Measurements from ENCODE around the gene PJVK.

Gene PJVK

DNA sequence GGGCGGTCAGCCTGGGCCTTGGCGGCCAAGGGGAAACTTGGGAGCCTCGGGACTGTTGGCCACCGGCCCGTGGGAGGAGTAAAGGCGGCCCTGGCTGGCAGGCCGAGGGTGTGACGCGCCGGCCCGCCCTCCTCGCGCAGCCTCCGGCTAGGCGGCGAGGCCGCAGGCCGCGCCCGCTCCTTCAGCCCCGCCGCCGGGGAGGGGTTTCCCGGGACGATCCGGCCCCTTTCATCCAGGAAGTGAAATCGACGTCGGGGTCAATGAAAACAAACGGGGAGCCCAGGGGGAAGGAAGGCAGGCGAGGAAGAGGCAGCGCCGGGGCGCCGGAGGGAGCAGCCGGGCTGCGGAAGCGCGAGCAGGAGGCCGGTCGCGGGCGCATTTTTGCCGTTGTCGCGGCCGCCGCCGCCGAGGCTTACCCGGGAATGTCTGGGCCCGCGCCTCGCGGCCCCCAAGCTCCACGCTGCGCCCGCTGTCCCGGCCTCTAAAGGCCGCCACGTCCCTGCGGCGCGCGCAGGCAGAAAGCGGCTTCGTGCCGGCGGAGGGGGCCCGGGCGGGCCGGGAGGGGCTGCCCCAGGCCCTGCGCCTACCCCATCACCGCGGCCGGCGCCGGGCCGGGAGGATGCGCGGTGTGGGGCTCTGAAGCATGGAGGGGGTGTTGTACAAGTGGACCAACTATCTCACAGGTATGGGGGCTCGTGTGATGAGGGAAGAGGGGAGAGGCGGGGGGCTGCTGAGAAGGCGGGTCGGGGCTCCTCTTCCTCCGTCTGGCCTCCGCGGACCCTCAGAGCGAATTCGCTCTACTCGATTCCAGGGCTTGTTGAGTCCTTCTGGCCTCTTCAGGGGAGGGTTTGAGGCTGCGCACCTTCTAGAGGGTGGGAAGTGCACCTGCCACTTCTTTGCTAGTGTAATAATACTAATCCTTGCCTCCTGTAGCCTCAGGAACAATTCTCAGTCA lies 29.3 kb downstream of the PJVK start, which contains the start of gene PLEKHA3:
PLEKHA3 (plus strand) TSS at position 231 of the 955 bp plus-strand sequence; CDS start at position 644, 413 bp downstream.
- peak; percentile 95 for DNase-seq (ENCODE audit: low spot score)

DNA sequence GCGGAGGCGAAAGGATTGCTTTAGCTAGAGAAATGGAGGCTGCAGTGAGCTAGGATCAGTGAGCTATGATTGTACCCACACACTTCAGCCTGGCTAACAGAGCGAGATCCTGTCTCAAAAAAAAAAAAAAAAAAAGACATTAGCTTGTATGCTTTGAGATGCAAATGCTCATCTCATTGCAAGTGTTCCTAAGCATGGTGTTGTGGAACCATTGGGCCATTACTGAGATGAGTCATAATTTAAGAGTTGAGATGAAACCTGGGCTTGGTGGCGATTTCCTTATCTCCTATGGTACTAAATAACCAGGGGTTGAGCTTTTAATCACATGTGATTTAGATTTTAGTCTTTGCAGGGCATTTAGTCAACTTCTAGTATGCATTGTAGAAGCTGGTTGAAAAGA lies 31.3 kb downstream of the PJVK start:
- no peak for DNase-seq (ENCODE audit: low spot score)

DNA sequence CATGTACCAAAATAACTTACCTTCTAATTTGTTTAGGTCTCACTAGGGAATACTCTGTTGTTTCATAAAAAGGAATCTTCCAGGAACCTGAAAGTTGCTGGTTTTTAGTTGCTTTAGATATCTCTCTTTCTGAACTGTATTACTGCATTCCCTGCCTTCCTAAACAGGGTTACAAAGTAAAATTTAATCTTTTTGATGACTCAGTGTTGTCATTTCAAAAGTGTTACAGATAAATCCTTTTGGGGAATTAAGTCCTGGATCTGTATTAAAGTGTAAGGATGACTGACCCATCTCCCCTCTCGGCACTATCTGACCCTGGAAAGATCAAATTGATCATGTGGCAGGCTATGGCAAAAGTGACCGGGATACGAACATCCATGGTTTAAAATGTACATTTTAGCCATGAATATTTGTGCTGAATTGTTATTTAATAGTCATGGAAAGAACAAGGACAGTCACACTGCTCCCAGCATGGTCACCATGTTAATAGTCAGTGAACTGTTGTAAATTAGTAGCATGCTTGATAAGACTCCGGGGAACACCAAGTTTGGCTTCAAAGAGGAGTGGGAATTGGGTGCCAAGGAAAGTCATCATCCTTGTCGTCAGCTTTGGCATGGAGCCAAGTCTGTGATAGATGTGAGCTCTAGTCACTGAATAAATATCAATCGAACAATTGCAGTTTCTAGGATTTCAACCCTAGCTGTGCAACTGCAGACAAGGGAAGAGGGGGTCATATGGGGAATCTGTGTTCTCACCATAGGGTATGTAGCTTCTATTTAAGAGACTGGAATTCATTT lies 33.3 kb downstream of the PJVK start:
- DNase-seq (ENCODE audit: low spot score): peak; percentile 47

DNA sequence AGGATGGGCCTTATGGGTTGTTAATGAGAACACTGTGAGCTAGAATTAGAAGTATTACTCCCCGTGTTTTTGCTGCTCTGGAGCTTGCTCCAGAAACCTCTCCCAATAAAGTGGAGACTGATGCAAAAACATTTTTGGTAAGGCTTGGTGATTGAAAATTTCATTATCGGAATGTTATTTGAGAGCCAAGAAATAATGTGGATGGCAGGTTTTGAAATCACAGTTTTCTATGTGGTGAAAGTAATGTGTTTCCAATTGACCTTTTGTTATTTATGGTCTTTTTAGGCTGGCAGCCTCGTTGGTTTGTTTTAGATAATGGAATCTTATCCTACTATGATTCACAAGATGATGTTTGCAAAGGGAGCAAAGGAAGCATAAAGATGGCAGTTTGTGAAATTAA lies 34.2 kb downstream of the PJVK start:
- no peak for DNase-seq (ENCODE audit: low spot score)

DNA sequence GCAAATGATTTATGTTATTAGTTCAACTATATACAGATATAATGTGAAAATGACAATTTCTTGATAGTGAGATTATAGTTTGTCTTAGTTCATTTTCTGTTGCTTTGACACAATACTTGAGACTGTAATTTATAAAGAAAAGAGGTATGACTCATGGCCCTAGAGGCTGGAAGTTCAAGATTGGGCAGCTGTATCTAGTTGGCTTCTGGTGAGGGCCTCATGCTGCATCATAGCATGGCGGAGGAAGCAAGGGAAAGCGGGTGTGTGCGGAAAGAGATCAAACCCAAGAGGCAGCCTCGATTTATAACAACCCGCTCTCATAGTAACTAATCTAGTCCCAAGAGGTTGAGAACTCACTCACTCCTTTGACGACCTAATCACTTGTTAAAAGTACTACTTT lies 40.4 kb downstream of the PJVK start:
- DNase-seq (ENCODE audit: low spot score): no peak

DNA sequence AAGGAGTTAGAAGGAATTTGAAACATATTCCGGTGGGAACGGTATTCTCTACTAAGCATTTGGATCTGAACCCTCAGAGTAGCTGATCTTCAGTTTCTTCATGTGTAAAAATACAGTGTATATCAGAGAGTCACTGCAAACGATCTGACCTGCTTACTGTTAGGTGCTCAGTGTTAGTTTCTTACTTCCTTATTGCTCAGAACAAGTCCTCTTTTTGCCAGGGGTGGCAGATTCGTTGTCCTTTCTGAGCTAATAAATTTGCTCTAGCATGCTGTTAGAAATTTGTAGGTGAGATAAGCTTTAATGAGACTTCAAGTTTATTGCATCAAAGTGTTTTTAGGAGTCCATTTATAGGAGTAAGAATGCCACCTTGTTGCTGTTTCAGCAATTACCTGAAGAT lies 44.9 kb downstream of the PJVK start:
- DNase-seq (ENCODE audit: low spot score): no peak

DNA sequence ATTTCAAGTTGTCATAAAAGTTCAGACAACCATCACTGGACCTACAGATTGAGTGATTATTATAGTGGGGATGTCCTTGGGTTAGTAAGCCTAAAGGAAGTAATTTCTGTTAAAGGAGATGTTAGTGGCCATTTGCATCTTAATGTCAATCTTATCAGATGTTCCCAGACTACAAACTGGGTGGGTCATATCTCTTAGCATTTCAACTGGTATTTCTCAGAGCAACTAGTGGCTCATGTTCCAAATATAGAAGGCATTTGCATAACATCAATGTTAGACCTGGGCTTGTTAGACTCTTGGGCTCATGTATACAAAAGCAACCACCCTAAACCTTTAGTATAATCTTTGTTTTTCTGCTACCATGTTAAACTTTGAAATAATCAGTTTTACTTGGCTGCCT lies 47.0 kb downstream of the PJVK start:
- DNase-seq (ENCODE audit: low spot score): no peak

DNA sequence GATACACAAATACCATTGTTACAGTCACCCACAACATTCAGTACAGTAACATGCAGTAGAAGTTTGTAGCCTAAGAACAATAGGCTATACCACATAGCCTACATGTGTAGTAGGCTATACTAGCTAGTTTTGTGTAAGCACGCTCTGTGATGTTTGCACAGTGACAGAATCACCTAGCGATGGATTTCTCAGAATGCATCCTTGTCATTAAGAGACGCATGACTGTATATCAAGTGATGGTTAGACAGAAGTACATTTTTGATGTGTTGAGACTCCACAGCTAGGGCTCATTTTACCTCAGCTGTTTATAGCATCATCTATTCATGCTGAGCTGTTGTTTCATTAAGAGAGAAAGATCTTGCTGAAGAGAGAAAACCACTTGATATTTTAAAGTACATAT lies 48.5 kb downstream of the PJVK start:
- DNase-seq (ENCODE audit: low spot score): no peak

DNA sequence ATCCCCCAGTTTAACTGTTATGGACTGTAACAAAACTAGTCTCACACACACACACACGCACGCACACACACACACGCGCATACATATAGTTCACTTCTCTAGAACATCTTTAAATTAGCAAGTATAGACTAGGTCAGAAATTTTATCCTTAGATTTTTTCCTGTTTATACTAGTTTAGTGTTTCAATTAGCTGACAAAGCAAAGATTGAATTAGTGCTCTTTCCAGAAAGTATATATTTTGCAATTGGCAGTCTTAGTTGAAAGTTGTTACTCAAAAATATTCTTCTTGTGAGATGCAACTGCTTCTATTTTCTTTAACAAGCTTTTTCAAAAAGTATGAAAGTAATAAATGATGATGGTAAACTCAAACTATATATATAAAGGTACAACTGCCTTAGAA lies 51.6 kb downstream of the PJVK start:
- DNase-seq (ENCODE audit: low spot score): no peak

DNA sequence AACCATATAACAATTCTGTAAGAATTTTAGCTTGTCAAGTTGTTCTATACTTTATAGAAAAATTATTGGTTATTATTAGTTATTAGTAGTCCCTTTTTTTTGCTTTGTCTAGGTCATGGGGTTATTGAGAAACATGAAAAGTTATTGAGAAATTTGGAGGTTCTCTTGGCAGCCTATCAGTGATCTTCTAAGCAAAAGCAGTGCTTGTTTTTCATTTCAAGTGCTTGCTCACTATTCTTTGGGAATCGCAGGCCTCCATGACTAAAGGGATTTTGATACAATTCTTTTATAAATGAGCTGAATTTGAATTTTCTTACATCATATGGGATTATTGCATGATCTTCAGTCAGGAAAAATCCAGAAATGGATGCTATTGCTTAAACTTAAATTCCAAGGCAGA lies 54.9 kb downstream of the PJVK start:
- no peak for DNase-seq (ENCODE audit: low spot score)

DNA sequence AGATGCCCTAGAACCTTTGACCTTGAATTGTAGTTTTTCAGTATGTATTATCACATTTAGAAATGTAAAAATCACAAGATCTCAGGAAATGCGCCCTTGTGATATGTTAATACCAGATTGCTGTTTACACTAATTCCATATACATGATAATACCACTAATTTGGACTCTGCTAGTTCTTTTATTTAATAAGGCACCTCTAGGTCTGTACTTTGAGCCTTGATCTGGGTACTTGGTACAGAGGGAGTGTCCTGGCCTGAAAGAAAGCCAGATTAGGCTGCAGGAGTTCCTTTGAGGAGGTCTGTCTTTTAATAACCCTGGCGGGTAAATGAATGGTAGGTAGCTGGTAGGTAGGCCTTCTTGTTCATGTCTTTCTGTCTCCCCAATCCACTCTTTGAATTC lies 55.3 kb downstream of the PJVK start:
- no peak for DNase-seq (ENCODE audit: low spot score)

DNA sequence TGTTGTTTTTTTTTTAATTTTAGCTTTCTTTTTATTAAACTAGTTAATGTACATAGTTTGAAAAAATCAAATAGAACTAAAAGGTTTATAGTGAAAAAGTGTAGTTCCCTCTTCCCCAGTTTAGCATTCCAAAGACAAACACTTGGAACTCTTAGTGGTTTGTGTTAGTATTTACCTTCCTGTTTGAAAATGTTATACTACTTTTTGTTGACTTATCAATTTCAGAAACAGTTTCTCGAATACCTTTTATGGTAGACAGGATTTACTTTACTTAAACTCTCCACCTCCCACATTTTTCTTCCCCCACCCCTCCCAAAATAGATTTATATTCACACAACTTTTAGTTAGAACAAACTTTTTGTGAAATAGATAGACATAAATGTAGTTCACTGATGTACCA lies 55.8 kb downstream of the PJVK start:
- no peak for DNase-seq (ENCODE audit: low spot score)

DNA sequence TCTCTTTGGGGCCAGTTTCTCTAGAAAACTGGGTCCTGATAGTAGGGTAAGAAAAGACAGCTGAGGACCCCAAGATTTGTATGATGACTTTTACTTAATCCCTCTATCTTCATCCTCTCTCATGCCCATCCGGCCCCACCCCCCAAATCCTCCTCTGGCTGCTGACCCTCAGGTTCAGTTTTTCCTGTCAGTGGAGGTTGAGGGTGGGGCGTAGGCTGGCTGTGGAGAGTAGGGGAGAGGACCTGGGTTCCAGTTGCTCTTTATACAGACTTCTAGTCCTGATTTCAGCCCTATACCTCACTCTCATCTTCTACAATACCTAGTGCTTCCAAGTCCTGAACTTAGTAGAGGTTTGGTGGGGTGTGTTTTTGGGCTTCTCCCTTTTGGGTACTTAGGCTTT lies 57.5 kb downstream of the PJVK start:
- DNase-seq (ENCODE audit: low spot score): no peak

DNA sequence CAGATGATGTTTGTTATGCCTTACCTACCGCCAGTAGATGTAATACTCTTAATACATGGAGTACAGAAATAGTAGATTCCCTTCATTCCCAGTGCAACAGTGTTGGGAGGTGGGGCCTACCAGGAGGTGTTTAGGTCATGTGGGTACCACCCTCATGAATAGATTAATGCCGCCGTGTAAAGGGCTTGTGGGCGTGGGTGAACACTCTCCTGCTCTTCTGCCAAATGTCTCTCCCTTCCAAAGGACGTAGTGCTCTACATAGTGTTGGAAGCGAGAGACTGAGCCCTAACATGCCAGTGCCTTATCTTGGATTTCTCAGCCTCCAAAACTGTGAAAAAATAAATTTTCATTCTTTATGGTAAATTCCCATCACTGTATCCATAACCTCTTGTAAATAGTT lies 59.2 kb downstream of the PJVK start:
- DNase-seq (ENCODE audit: low spot score): no peak
